Measurements from ENCODE around the gene EGLN2. TPM values are rescaled to one million over a fixed set of nuclear protein-coding genes. Genes with fewer than 3 reads are reported as not detected.

EGLN2 gene
- total RNA-seq, 1 experiment from 2014 or later: 115 TPM

GRCh38 chr19:40758491-40758890, 40.5 kb upstream of the EGLN2 start:
- peaks cover 14% of the 10 kb centered on the region; the same call in 1 of the 2 replicates for H3K36me3 ChIP-seq (ENCODE audit: control insufficient read depth, insufficient read depth, low read length)
- ATAC-seq (no peak), DNase-seq (ENCODE audit: low read depth, low spot score) (no peak)
- H3K27me3 ChIP-seq (ENCODE audit: control insufficient read depth, insufficient read depth, low read length): no peaks in the 10 kb centered on the region
- no peak for TF ChIP-seq TCF7L2 (IDR thresholded peaks at IDR 0.05; ENCODE audit: low read depth, low read length)
- TF ChIP-seq REST (IDR thresholded peaks at IDR 0.05; ENCODE audit: insufficient read depth in 1 of 2, low read depth in 2 of 2, low read length in 1 of 2): no peak
- TF ChIP-seq CTCF (IDR thresholded peaks at IDR 0.05): no peak
- no peak for TF ChIP-seq SIN3A (IDR thresholded peaks at IDR 0.05; ENCODE audit: borderline replicate concordance, insufficient read depth, low read depth, low read length)
- TF ChIP-seq POLR2AphosphoS5 (IDR thresholded peaks at IDR 0.05; ENCODE audit: low read depth, low read length): no peak
- H3K9me3 ChIP-seq (ENCODE audit: control insufficient read depth, insufficient read depth, low read depth, low read length): no peaks in the 10 kb centered on the region
- CTCF ChIA-PET: no interaction called here
- POLR2A ChIA-PET: no interaction called here
- in situ Hi-C loops (cut with HindIII; ENCODE audit: low pct_unique_long_range_greater_than_20kb, low sequenced_read_pairs): no loop called here
- intact Hi-C loops (cut with micrococcal nuclease; ENCODE audit: unreplicated experiment): no loop called here
- no peak overlapping the region for H3K4me3 ChIP-seq (ENCODE audit: low read depth in 2 of 2, low read length in 2 of 2)
- H3K27ac ChIP-seq (ENCODE audit: low read length): no peak overlapping the region
- H3K4me1 ChIP-seq (ENCODE audit: control insufficient read depth, insufficient read depth, low read length): no peaks in the 10 kb centered on the region
- no TSS peak for BruUV-seq (replicated peaks)

- in situ Hi-C loops (cut with HindIII; ENCODE audit: low pct_unique_long_range_greater_than_20kb, low sequenced_read_pairs): no loop called here
Observed at GRCh38 chr19:40759352-40759751, 39.6 kb upstream of the EGLN2 start.

More at GRCh38 chr19:40759352-40759751, 39.6 kb upstream of the EGLN2 start:
- no peak overlapping the region for H3K4me3 ChIP-seq (ENCODE audit: low read depth in 2 of 2, low read length in 2 of 2)
- H3K27me3 ChIP-seq (ENCODE audit: control insufficient read depth, insufficient read depth, low read length): no peaks in the 10 kb centered on the region
- intact Hi-C loops (cut with micrococcal nuclease; ENCODE audit: unreplicated experiment): no loop called here
- no peak for TF ChIP-seq TCF7L2 (IDR thresholded peaks at IDR 0.05; ENCODE audit: low read depth, low read length)
- TF ChIP-seq CTCF (IDR thresholded peaks at IDR 0.05): no peak
- no peak for TF ChIP-seq SIN3A (IDR thresholded peaks at IDR 0.05; ENCODE audit: borderline replicate concordance, insufficient read depth, low read depth, low read length)
- H3K9me3 ChIP-seq (ENCODE audit: control insufficient read depth, insufficient read depth, low read depth, low read length): no peaks in the 10 kb centered on the region
- ChIA-PET POLR2A (no interaction called here), CTCF (no interaction called here)
- no peak overlapping the region for H3K27ac ChIP-seq (ENCODE audit: low read length)
- DNase-seq (ENCODE audit: low read depth, low spot score) (no peak), ATAC-seq (no peak)
- H3K4me1 ChIP-seq (ENCODE audit: control insufficient read depth, insufficient read depth, low read length): no peaks in the 10 kb centered on the region
- no TSS peak for BruUV-seq (replicated peaks)
- H3K36me3 ChIP-seq (ENCODE audit: control insufficient read depth, insufficient read depth, low read length): peaks cover 14% of the 10 kb centered on the region; the same call in 1 of the 2 replicates
